GM10266 (cell line): ENCODE data around the gene SLC9A9.

ENCODE experiments used
- DNase-seq: peaks from one replicate; pipeline ENCODE4 v3.0.0; 2012; ENCODE audit errors: extremely low spot score
- CTCF ChIP-seq: IDR thresholded peaks from 2 replicates; pipeline ENCODE4 v1.5.1; 2012; ENCODE audit warnings: mild to moderate bottlenecking, low read depth; ENCODE audit not compliant: control insufficient read depth, insufficient read depth; ENCODE audit errors: missing control alignments

Gene SLC9A9

GRCh38 chr3:143363949-143364348 is 484.3 kb downstream of the SLC9A9 start:
- no peak for DNase-seq
- no peak for TF ChIP-seq CTCF

GRCh38 chr3:143363276-143363675 is 485.0 kb downstream of the SLC9A9 start:
- DNase-seq = no peak
- no peak for TF ChIP-seq CTCF

GRCh38 chr3:143362115-143362991 is 485.9 kb downstream of the SLC9A9 start:
- no peak for TF ChIP-seq CTCF
- no peak for DNase-seq

GRCh38 chr3:143361589-143361988 is 486.7 kb downstream of the SLC9A9 start:
- DNase-seq = no peak
- no peak for TF ChIP-seq CTCF

GRCh38 chr3:143360244-143360643 is 488.0 kb downstream of the SLC9A9 start:
- no peak for DNase-seq
- no peak for TF ChIP-seq CTCF

- no peak for TF ChIP-seq CTCF
- DNase-seq = no peak
These were observed 489.3 kb downstream of the SLC9A9 start for GRCh38 chr3:143358793-143359491.
